ENCODE data around the gene ZNF224. TPM values are rescaled to one million over a fixed set of nuclear protein-coding genes. Genes with fewer than 3 reads are reported as not detected.

ZNF224 gene
- total and polyA plus RNA-seq, 5 donors from 2014 or later, result 9.4 to 42.5 (median 12.7) TPM

- Mint-ChIP-seq H3K27ac (no peak overlapping the region), H3K4me3 (no peak overlapping the region), H3K9me3 (peaks cover 11 to 70% (median 33%) of the 10 kb centered on the region in 7 donors), H3K4me1 (peaks cover 1 to 4% (median 3%) of the 10 kb centered on the region in 4 donors), H3K36me3 (peaks cover 50% of the 10 kb centered on the region), H3K27me3 (peaks cover 4% of the 10 kb centered on the region)
- no peak overlapping the region for H3K4me3 ChIP-seq (ENCODE audit: low read depth, low read length)
- H3K27me3 ChIP-seq (ENCODE audit: control insufficient read depth, insufficient read depth, low read length), result no peaks in the 10 kb centered on the region
- H3K4me1 ChIP-seq (ENCODE audit: control insufficient read depth, insufficient read depth, low read length, poor library complexity, severe bottlenecking), result peaks cover under 1% of the 10 kb centered on the region
- DNase-seq, result no peak
- peaks cover 40 to 59% of the 10 kb centered on the region in 2 experiments for H3K9me3 ChIP-seq (ENCODE audit: control insufficient read depth in 2 of 2, low read length in 2 of 2)
- ATAC-seq (ENCODE audit: low read depth in 2 of 2), result no peak
- H3K27ac ChIP-seq (ENCODE audit: insufficient read depth, low read length, poor library complexity, severe bottlenecking), result no peak overlapping the region
- peaks cover 31% of the 10 kb centered on the region for H3K36me3 ChIP-seq (ENCODE audit: control insufficient read depth, insufficient read depth, low read length)
These were observed 27.9 kb upstream of the ZNF224 start for GRCh38 chr19:44066305-44066704.

- H3K27me3 ChIP-seq (ENCODE audit: control insufficient read depth, insufficient read depth, low read length), result no peaks in the 10 kb centered on the region
- Mint-ChIP-seq H3K27me3 (peaks cover 14% of the 10 kb centered on the region), H3K4me1 (peaks cover 14 to 25% (median 21%) of the 10 kb centered on the region in 4 donors), H3K36me3 (peaks cover 28% of the 10 kb centered on the region), H3K27ac (peak overlapping the region in 1 of 3 donors; percentile 61), H3K4me3 (peak overlapping the region in 1 of 4 donors; percentile 21), H3K9me3 (peaks cover 11 to 53% (median 31%) of the 10 kb centered on the region in 7 donors)
- DNase-seq (no peak), ATAC-seq (ENCODE audit: low read depth in 2 of 2) (no peak)
- no peak overlapping the region for H3K27ac ChIP-seq (ENCODE audit: insufficient read depth, low read length, poor library complexity, severe bottlenecking)
- H3K4me1 ChIP-seq (ENCODE audit: control insufficient read depth, insufficient read depth, low read length, poor library complexity, severe bottlenecking), result peaks cover 18% of the 10 kb centered on the region
- H3K9me3 ChIP-seq (ENCODE audit: control insufficient read depth in 2 of 2, low read length in 2 of 2), result peaks cover 35 to 44% of the 10 kb centered on the region in 2 experiments
- H3K4me3 ChIP-seq (ENCODE audit: low read depth, low read length), result no peak overlapping the region
- peaks cover 15% of the 10 kb centered on the region for H3K36me3 ChIP-seq (ENCODE audit: control insufficient read depth, insufficient read depth, low read length)
These were observed 24.7 kb upstream of the ZNF224 start for GRCh38 chr19:44069415-44069814.

GRCh38 chr19:44071824-44072542 is 22.2 kb upstream of the ZNF224 start, which contains the start of gene ZNF284:
TSS of gene ZNF284 (plus strand) at chr19:44072159. CDS start at chr19:44076390, 4,231 bp downstream.
- Mint-ChIP-seq H3K36me3 (peaks cover 23% of the 10 kb centered on the region), H3K27ac (peak within 1 kb of the TSS; percentile 52 to 93 (median 83)), H3K27me3 (peaks cover 14% of the 10 kb centered on the region), H3K4me1 (peaks cover 14 to 32% (median 26%) of the 10 kb centered on the region in 4 donors), H3K9me3 (peaks cover 8 to 37% (median 16%) of the 10 kb centered on the region in 7 donors), H3K4me3 (peak within 1 kb of the TSS; percentile 89 to 98 (median 95))
- H3K36me3 ChIP-seq (ENCODE audit: control insufficient read depth, insufficient read depth, low read length), result no peaks in the 10 kb centered on the region
- peak within 1 kb of the TSS; percentile 35 for H3K27ac ChIP-seq (ENCODE audit: insufficient read depth, low read length, poor library complexity, severe bottlenecking)
- no peaks in the 10 kb centered on the region for H3K27me3 ChIP-seq (ENCODE audit: control insufficient read depth, insufficient read depth, low read length)
- peaks cover 16 to 22% of the 10 kb centered on the region in 2 experiments for H3K9me3 ChIP-seq (ENCODE audit: control insufficient read depth in 2 of 2, low read length in 2 of 2)
- peak within 1 kb of the TSS; percentile 84 for H3K4me3 ChIP-seq (ENCODE audit: low read depth, low read length)
- DNase-seq (peak; percentile 76 to 91 (median 84)), ATAC-seq (ENCODE audit: low read depth in 2 of 2) (peak; percentile 98 to 99)
- peaks cover 18% of the 10 kb centered on the region for H3K4me1 ChIP-seq (ENCODE audit: control insufficient read depth, insufficient read depth, low read length, poor library complexity, severe bottlenecking)

GRCh38 chr19:44072543-44073401 is 21.4 kb upstream of the ZNF224 start:
- peak overlapping the region; percentile 89 to 98 (median 95) for H3K4me3 Mint-ChIP-seq
- ATAC-seq (ENCODE audit: low read depth in 2 of 2) (no peak), DNase-seq (peak in 1 of 3 donors; percentile 7)
- Histone ChIP-seq H3K36me3 (ENCODE audit: control insufficient read depth, insufficient read depth, low read length) (no peaks in the 10 kb centered on the region), H3K4me3 (ENCODE audit: low read depth, low read length) (peak overlapping the region; percentile 84), H3K4me1 (ENCODE audit: control insufficient read depth, insufficient read depth, low read length, poor library complexity, severe bottlenecking) (peaks cover 18% of the 10 kb centered on the region), H3K27ac (ENCODE audit: insufficient read depth, low read length, poor library complexity, severe bottlenecking) (peak overlapping the region; percentile 35), H3K9me3 (ENCODE audit: control insufficient read depth in 2 of 2, low read length in 2 of 2) (peaks cover 9 to 15% of the 10 kb centered on the region in 2 experiments), H3K27me3 (ENCODE audit: control insufficient read depth, insufficient read depth, low read length) (no peaks in the 10 kb centered on the region)
- peaks cover 23% of the 10 kb centered on the region for H3K36me3 Mint-ChIP-seq
- peak overlapping the region; percentile 52 to 93 (median 83) for H3K27ac Mint-ChIP-seq
- peaks cover 14% of the 10 kb centered on the region for H3K27me3 Mint-ChIP-seq
- H3K9me3 Mint-ChIP-seq, result peaks cover 8 to 32% (median 16%) of the 10 kb centered on the region in 7 donors
- peaks cover 14 to 32% (median 26%) of the 10 kb centered on the region in 4 donors for H3K4me1 Mint-ChIP-seq

GRCh38 chr19:44076325-44076724 is 17.8 kb upstream of the ZNF224 start:
- H3K4me3 ChIP-seq (ENCODE audit: low read depth, low read length), result no peak overlapping the region
- ATAC-seq (ENCODE audit: low read depth in 2 of 2), result no peak

GRCh38 chr19:44092108-44092507 is 2.1 kb upstream of the ZNF224 start:
- Histone ChIP-seq H3K27ac (ENCODE audit: insufficient read depth, low read length, poor library complexity, severe bottlenecking) (no peak overlapping the region), H3K36me3 (ENCODE audit: control insufficient read depth, insufficient read depth, low read length) (peaks cover 8% of the 10 kb centered on the region), H3K27me3 (ENCODE audit: control insufficient read depth, insufficient read depth, low read length) (no peaks in the 10 kb centered on the region), H3K4me3 (ENCODE audit: low read depth, low read length) (no peak overlapping the region), H3K9me3 (ENCODE audit: control insufficient read depth in 2 of 2, low read length in 2 of 2) (no peaks in the 10 kb centered on the region), H3K4me1 (ENCODE audit: control insufficient read depth, insufficient read depth, low read length, poor library complexity, severe bottlenecking) (peaks cover 14% of the 10 kb centered on the region)
- ATAC-seq (ENCODE audit: low read depth in 2 of 2) (no peak), DNase-seq (no peak)
- Mint-ChIP-seq H3K27me3 (no peaks in the 10 kb centered on the region), H3K4me3 (peak overlapping the region in 2 of 4 donors; percentile 66 to 88), H3K4me1 (peaks cover 9 to 20% (median 10%) of the 10 kb centered on the region in 4 donors), H3K36me3 (peaks cover 20% of the 10 kb centered on the region), H3K27ac (peak overlapping the region in 1 of 3 donors; percentile 44), H3K9me3 (peaks cover 0 to 3% (median 0%) of the 10 kb centered on the region in 7 donors)

More at GRCh38 chr19:44076325-44076724, 17.8 kb upstream of the ZNF224 start:
- no peak overlapping the region for H3K27ac Mint-ChIP-seq
- H3K4me3 Mint-ChIP-seq, result peak overlapping the region in 1 of 4 donors; percentile 67
- H3K27me3 Mint-ChIP-seq, result peaks cover 10% of the 10 kb centered on the region
- Histone ChIP-seq H3K4me1 (ENCODE audit: control insufficient read depth, insufficient read depth, low read length, poor library complexity, severe bottlenecking) (peaks cover 17% of the 10 kb centered on the region), H3K36me3 (ENCODE audit: control insufficient read depth, insufficient read depth, low read length) (peaks cover 3% of the 10 kb centered on the region), H3K9me3 (ENCODE audit: control insufficient read depth in 2 of 2, low read length in 2 of 2) (no peaks in the 10 kb centered on the region), H3K27ac (ENCODE audit: insufficient read depth, low read length, poor library complexity, severe bottlenecking) (no peak overlapping the region), H3K27me3 (ENCODE audit: control insufficient read depth, insufficient read depth, low read length) (no peaks in the 10 kb centered on the region)
- peaks cover 12 to 27% (median 23%) of the 10 kb centered on the region in 4 donors for H3K4me1 Mint-ChIP-seq
- no peak for DNase-seq
- peaks cover 30% of the 10 kb centered on the region for H3K36me3 Mint-ChIP-seq
- H3K9me3 Mint-ChIP-seq, result peaks cover 0 to 7% (median 4%) of the 10 kb centered on the region in 7 donors

- Histone ChIP-seq H3K4me3 (ENCODE audit: low read depth, low read length) (peak overlapping the region; percentile 22), H3K36me3 (ENCODE audit: control insufficient read depth, insufficient read depth, low read length) (peaks cover 37% of the 10 kb centered on the region), H3K4me1 (ENCODE audit: control insufficient read depth, insufficient read depth, low read length, poor library complexity, severe bottlenecking) (peaks cover 10% of the 10 kb centered on the region), H3K27ac (ENCODE audit: insufficient read depth, low read length, poor library complexity, severe bottlenecking) (no peak overlapping the region), H3K27me3 (ENCODE audit: control insufficient read depth, insufficient read depth, low read length) (no peaks in the 10 kb centered on the region), H3K9me3 (ENCODE audit: control insufficient read depth in 2 of 2, low read length in 2 of 2) (peaks cover 65 to 85% of the 10 kb centered on the region in 2 experiments)
- Mint-ChIP-seq H3K4me3 (no peak overlapping the region), H3K27me3 (no peaks in the 10 kb centered on the region), H3K27ac (no peak overlapping the region), H3K9me3 (peaks cover 0 to 75% (median 35%) of the 10 kb centered on the region in 7 donors), H3K4me1 (peaks cover 0 to 11% (median 7%) of the 10 kb centered on the region in 4 donors), H3K36me3 (peaks cover 42% of the 10 kb centered on the region)
- ATAC-seq (ENCODE audit: low read depth in 2 of 2) (no peak), DNase-seq (no peak)
These were observed 13.6 kb downstream of the ZNF224 start for GRCh38 chr19:44107751-44108150.
